HepG2 (cell line): ENCODE data around the gene RBBP8NL. TPM values are rescaled to one million over a fixed set of nuclear protein-coding genes. Genes with fewer than 3 reads are reported as not detected.

Experiments used
- CTCF ChIP-seq: sonication (generic); formaldehyde crosslinking; IDR thresholded peaks from 2 replicates; pipeline ENCODE4 v1.5.0; 2020; ENCODE audit warnings: mild to moderate bottlenecking, missing genetic modification reagents, moderate library complexity
- MTF2 ChIP-seq: sonication (generic); formaldehyde crosslinking; IDR thresholded peaks from 2 replicates; pipeline ENCODE4 v1.5.0; 2020; ENCODE audit warnings: missing genetic modification reagents, borderline replicate concordance
- PCBP1 ChIP-seq: fragments of 200-400 bp; formaldehyde crosslinking; IDR thresholded peaks from 2 replicates; pipeline ENCODE4 v1.6.1; 2017; ENCODE audit warnings: mild to moderate bottlenecking, low read depth, low read length, borderline replicate concordance
- PLRG1 ChIP-seq: fragments of 450-650 bp; conservative IDR thresholded peaks from 2 replicates; pipeline ENCODE4 v1.6.1; 2016
- ZNF576 ChIP-seq: sonication (generic); formaldehyde crosslinking; IDR thresholded peaks from 2 replicates; pipeline ENCODE4 v1.4.0; 2020; ENCODE audit warnings: mild to moderate bottlenecking, missing genetic modification reagents
- ZNF629 ChIP-seq: sonication (generic); formaldehyde crosslinking; conservative IDR thresholded peaks from 2 replicates; pipeline ENCODE4 v1.5.0; 2020; ENCODE audit warnings: missing genetic modification reagents
- ZNF720 ChIP-seq: sonication (generic); formaldehyde crosslinking; IDR thresholded peaks from 2 replicates; pipeline ENCODE4 v1.4.0; 2020; ENCODE audit warnings: missing genetic modification reagents
- ZSCAN25 ChIP-seq: sonication (generic); formaldehyde crosslinking; IDR thresholded peaks from 2 replicates; pipeline ENCODE4 v1.8.0; 2022; ENCODE audit warnings: mild to moderate bottlenecking, missing genetic modification reagents
- ZSCAN5A ChIP-seq: sonication (generic); formaldehyde crosslinking; IDR thresholded peaks from 2 replicates; pipeline ENCODE4 v1.8.0; 2022; ENCODE audit warnings: mild to moderate bottlenecking, missing genetic modification reagents, borderline replicate concordance
- polyA plus RNA-seq, 8 experiments: library from polyadenylated mRNA; depleted of rRNA in 3 of 8; stranded (reverse) in 7 of 8; unstranded in 1 of 8; fragments of >200 nt; fragmentation: Illumina TruSeq in 4 of 8; extraction: Trizol in 4 of 8; gene quantifications; 2 replicates each; pipeline versions ENCODE4 v1.2.1 to v1.2.3, GENCODE V29; 2011 to 2016; ENCODE audit warnings: low read depth in 4 of 8, missing spikeins in 1 of 8, mixed read lengths in 1 of 8; ENCODE audit not compliant: insufficient read depth in 1 of 8
- total RNA-seq, 5 experiments: library from RNA; depleted of rRNA; stranded (reverse); fragments of >200 nt; fragmentation: Illumina TruSeq; extraction: Trizol; gene quantifications; 2 replicates each; pipeline ENCODE4 v1.2.3, GENCODE V29; 2016; ENCODE audit warnings: low read depth in 1 of 5

Gene RBBP8NL
- total and polyA plus RNA-seq, 2 of the 13 experiments (the other 11 are each of a cell fraction or from before 2014, with no cell fraction given), result 0.69 to 0.86 TPM

- TF ChIP-seq CTCF (CRISPR knock-in tag) (peak; percentile 14; the same call in 1 of the 2 replicates), MTF2 (CRISPR knock-in tag) (no peak), ZNF629 (peak; percentile 85), ZNF720 (CRISPR knock-in tag) (no peak), PCBP1 (0 out of 2 replicates have a peak, but pooled peaks have one; percentile 21), ZSCAN5A (CRISPR knock-in tag) (no peak), ZNF576 (CRISPR knock-in tag) (0 out of 2 replicates have a peak, but pooled peaks have one; percentile 46), ZSCAN25 (CRISPR knock-in tag) (peak; percentile 91), PLRG1 (no peak)
Observed at GRCh38 chr20:62362991-62363919, 64.1 kb downstream of the RBBP8NL start (continued).
